Endothelial cell of umbilical vein (primary cell): ENCODE data around the gene CERK. TPM values are rescaled to one million over a fixed set of nuclear protein-coding genes. Genes with fewer than 3 reads are reported as not detected.

Source experiments
- BruUV-seq: library from RNA; stranded (reverse); fragments of 400-500 nt; replicated peaks from 2 replicates; lab custom pipeline; 2021; lab: Mats Ljungman, UMichigan
- CTCF ChIA-PET: fragments of 300-600, 350-600 bp; sonication (Branson Sonifier 250); formaldehyde crosslinking; loops from one replicate; lab custom pipeline; 2021; ENCODE audit warnings: antibody characterized with exemption, inconsistent platforms; lab: Charles Lee
- POLR2A ChIA-PET: fragments of 300-600, 350-600 bp; sonication (Branson Sonifier 250); formaldehyde crosslinking; loops from one replicate; lab custom pipeline; 2021; ENCODE audit warnings: antibody characterized with exemption, inconsistent platforms; lab: Charles Lee
- DNase-seq: peaks from one replicate; pipeline ENCODE4 v3.0.0-alpha.2; 2011; ENCODE audit warnings: low read depth, low spot score
- FAIRE-seq: peaks from 2 replicates; lab custom pipeline; 2011; peaks lifted over from hg19 to GRCh38; lab: Jason Lieb, UNC
- H2AFZ ChIP-seq: 2 replicates; pipeline ENCODE4 v1.6.0; 2012; ENCODE audit warnings: low read depth, low read length, control low read depth, inconsistent platforms
- H3K27ac ChIP-seq: 2 replicates; pipeline ENCODE4 v1.5.1; 2011; ENCODE audit warnings: low read depth, mild to moderate bottlenecking, control low read depth, low read length, moderate library complexity; ENCODE audit not compliant: insufficient read depth
- H3K27me3 ChIP-seq, 2 experiments: 2 replicates each; pipeline versions ENCODE4 v1.6.0 to v1.6.1; 2011; ENCODE audit warnings: low read length in 2 of 2, mixed read lengths in 1 of 2; ENCODE audit not compliant: control insufficient read depth in 2 of 2, insufficient read depth in 2 of 2
- H3K36me3 ChIP-seq, 2 experiments: 2 replicates in 1 of 2; 3 replicates in 1 of 2; pipeline ENCODE4 v1.5.1; 2011; ENCODE audit warnings: low read length in 2 of 2, mild to moderate bottlenecking in 1 of 2, moderate library complexity in 1 of 2; ENCODE audit not compliant: control insufficient read depth in 2 of 2, insufficient read depth in 2 of 2; ENCODE audit errors: extremely low read depth in 1 of 2
- H3K4me1 ChIP-seq: 3 replicates; pipeline ENCODE4 v1.5.1; 2011; ENCODE audit warnings: mild to moderate bottlenecking, low read length; ENCODE audit not compliant: control insufficient read depth, insufficient read depth; ENCODE audit errors: extremely low read depth
- H3K4me2 ChIP-seq: 2 replicates; pipeline ENCODE4 v1.6.1; 2011; ENCODE audit warnings: low read length, control low read depth, mixed read lengths; ENCODE audit not compliant: insufficient read depth
- H3K4me3 ChIP-seq, 3 experiments: fragments of 200-600 bp in 1 of 3; sonication (generic), shearing (Covaris generic) in 1 of 3; replicated peaks in 1 of 3; 2 replicates each; pipeline ENCODE4 v1.5.1; 2011 to 2016; ENCODE audit warnings: control low read depth in 3 of 3, low read length in 3 of 3, mild to moderate bottlenecking in 2 of 3, inconsistent platforms in 1 of 3, low read depth in 1 of 3, moderate library complexity in 1 of 3; ENCODE audit not compliant: insufficient read depth in 1 of 3
- H3K79me2 ChIP-seq: 2 replicates; pipeline ENCODE4 v1.6.0; 2012; ENCODE audit warnings: low read length, inconsistent platforms; ENCODE audit not compliant: control insufficient read depth, insufficient read depth
- H3K9ac ChIP-seq: replicated peaks from 2 replicates; pipeline ENCODE3; 2011; ENCODE audit warnings: low read length, control low read depth; ENCODE audit not compliant: insufficient read depth; ENCODE audit errors: extremely low read depth
- H3K9me1 ChIP-seq: replicated peaks from 3 replicates; pipeline ENCODE4 v1.6.0; 2011; ENCODE audit warnings: mild to moderate bottlenecking, low read length; ENCODE audit not compliant: control insufficient read depth, insufficient read depth; ENCODE audit errors: extremely low read depth
- H3K9me3 ChIP-seq: replicated peaks from 2 replicates; pipeline ENCODE4 v1.5.1; 2012; ENCODE audit warnings: low read length, inconsistent platforms; ENCODE audit not compliant: control insufficient read depth, insufficient read depth
- H4K20me1 ChIP-seq: replicated peaks from 2 replicates; pipeline ENCODE3; 2011; ENCODE audit warnings: mild to moderate bottlenecking, low read length; ENCODE audit not compliant: control insufficient read depth, insufficient read depth; ENCODE audit errors: extremely low read depth
- EZH2 ChIP-seq: IDR thresholded peaks from 2 replicates; pipeline ENCODE4 v1.6.1; 2012; ENCODE audit warnings: borderline replicate concordance, low read depth, mild to moderate bottlenecking, moderate library complexity, low read length, inconsistent platforms; ENCODE audit not compliant: severe bottlenecking
- FOS ChIP-seq: IDR thresholded peaks from 2 replicates; pipeline ENCODE4 v1.6.1; 2011; ENCODE audit warnings: mild to moderate bottlenecking, low read length, moderate library complexity, borderline replicate concordance; ENCODE audit not compliant: insufficient read depth
- GATA2 ChIP-seq: IDR thresholded peaks from 2 replicates; pipeline ENCODE4 v1.7.0; 2011; ENCODE audit warnings: low read depth, mild to moderate bottlenecking, moderate library complexity, mixed read lengths, low read length; ENCODE audit not compliant: insufficient read length, insufficient read depth
- JUN ChIP-seq: IDR thresholded peaks from 2 replicates; pipeline ENCODE4 v1.6.1; 2011; ENCODE audit warnings: borderline replicate concordance, low read depth; ENCODE audit not compliant: insufficient read length, insufficient read depth
- MYC ChIP-seq: IDR thresholded peaks from one replicate; pipeline ENCODE4 v1.6.1; 2011; ENCODE audit warnings: mild to moderate bottlenecking, low read depth, low read length
- POLR2A ChIP-seq: IDR thresholded peaks from 2 replicates; pipeline ENCODE4 v1.6.1; 2012; ENCODE audit warnings: low read depth, mild to moderate bottlenecking, control low read depth, low read length
- POLR2AphosphoS5 ChIP-seq: IDR thresholded peaks from 2 replicates; pipeline ENCODE4 v1.6.1; 2012; ENCODE audit warnings: low read depth, mild to moderate bottlenecking, control low read depth, low read length, moderate library complexity; ENCODE audit not compliant: insufficient read depth
- dilution Hi-C: fragments of 300-500 bp; cut with MboI; formaldehyde crosslinking; loops from one replicate; pipeline ENCODE4 v1.15.0; 2019; ENCODE audit warnings: low sequenced_read_pairs; ENCODE audit not compliant: extremely low pct_ligation_motif_present
- intact Hi-C: fragments of 100-400 bp; cut with micrococcal nuclease; formaldehyde crosslinking; loops from one replicate; pipeline ENCODE4 v1.10.0; 2022
- polyA plus RNA-seq, 4 experiments: library from polyadenylated mRNA; depleted of rRNA in 3 of 4; stranded (reverse) in 3 of 4; unstranded in 1 of 4; fragments of >200 nt; gene quantifications; 2 replicates each; pipeline versions ENCODE4 v1.2.1 to v1.2.3, GENCODE V29; 2011 to 2012; ENCODE audit warnings: missing spikeins in 1 of 4
- total RNA-seq: library from RNA; stranded (reverse); gene quantifications from 2 replicates; pipeline ENCODE4 v1.2.3, GENCODE V29; 2021
- TF ChIP-seq, protein P1 (sequence below), 2 donors: IDR thresholded peaks; 1 replicate in 1 of 2; 2 replicates in 1 of 2; pipeline ENCODE4 v1.5.1; 2011; ENCODE audit warnings: low read length in 2 of 2, mild to moderate bottlenecking in 2 of 2, moderate library complexity in 2 of 2, control low read depth in 1 of 2, inconsistent platforms in 1 of 2, low read depth in 1 of 2; ENCODE audit not compliant: insufficient read depth in 1 of 2; ENCODE audit errors: extremely low read depth in 1 of 2
- TF ChIP-seq, protein P2 (sequence below): IDR thresholded peaks from 2 replicates; pipeline ENCODE4 v1.6.1; 2011; ENCODE audit not compliant: insufficient read depth, insufficient read length

CERK gene
- total and polyA plus RNA-seq, 2 donors (not counting 3 experiments of a cell fraction or from before 2014, with no cell fraction given): 61.1 to 88.0 TPM

DNA sequence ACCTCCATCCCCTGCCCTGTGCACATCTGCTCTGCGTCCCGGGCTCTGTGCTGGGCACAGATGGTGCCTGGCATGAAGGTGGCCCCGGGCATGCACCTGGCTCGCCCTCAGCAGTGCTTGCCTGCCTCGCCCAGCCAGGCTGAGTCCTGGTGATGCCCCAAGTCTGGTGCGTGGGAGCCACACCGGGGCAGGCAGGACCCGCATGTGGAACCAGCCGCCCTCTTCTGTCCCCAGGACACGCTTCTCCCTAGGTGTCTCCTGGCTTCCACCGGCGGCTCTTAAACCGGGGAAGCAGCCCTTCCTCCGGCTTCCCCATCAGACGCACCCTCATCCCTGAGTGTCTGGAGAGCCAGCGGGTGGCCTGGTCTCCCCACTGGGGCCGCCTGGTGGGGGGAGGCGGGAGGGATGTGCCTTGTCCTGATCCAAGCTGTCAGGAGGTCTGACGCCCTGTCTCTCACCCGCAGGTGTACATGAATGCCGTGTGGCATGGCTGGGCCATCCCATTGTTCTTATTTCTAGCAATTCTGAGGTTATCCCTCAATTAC lies 72.8 kb downstream of the CERK start:
- Histone ChIP-seq H3K9me3 (no peaks in the 10 kb centered on the region), H3K79me2 (no peaks in the 10 kb centered on the region), H2AFZ (no peak overlapping the region), H3K36me3 (peaks cover 0 to 4% of the 10 kb centered on the region in 2 experiments), H3K9me1 (no peaks in the 10 kb centered on the region), H3K9ac (no peak overlapping the region), H3K27me3 (no peaks in the 10 kb centered on the region), H3K4me1 (no peaks in the 10 kb centered on the region), H3K4me2 (no peak overlapping the region), H4K20me1 (no peaks in the 10 kb centered on the region), H3K27ac (no peak overlapping the region), H3K4me3 (no peak overlapping the region)
- ChIA-PET CTCF (no interaction called here), POLR2A (no interaction called here)
- intact Hi-C loops (no loop called here), dilution Hi-C loops (no loop called here)
- FAIRE-seq (no peak), DNase-seq (no peak)
- TF ChIP-seq EZH2: no peak
- TF ChIP-seq, protein P1, sequence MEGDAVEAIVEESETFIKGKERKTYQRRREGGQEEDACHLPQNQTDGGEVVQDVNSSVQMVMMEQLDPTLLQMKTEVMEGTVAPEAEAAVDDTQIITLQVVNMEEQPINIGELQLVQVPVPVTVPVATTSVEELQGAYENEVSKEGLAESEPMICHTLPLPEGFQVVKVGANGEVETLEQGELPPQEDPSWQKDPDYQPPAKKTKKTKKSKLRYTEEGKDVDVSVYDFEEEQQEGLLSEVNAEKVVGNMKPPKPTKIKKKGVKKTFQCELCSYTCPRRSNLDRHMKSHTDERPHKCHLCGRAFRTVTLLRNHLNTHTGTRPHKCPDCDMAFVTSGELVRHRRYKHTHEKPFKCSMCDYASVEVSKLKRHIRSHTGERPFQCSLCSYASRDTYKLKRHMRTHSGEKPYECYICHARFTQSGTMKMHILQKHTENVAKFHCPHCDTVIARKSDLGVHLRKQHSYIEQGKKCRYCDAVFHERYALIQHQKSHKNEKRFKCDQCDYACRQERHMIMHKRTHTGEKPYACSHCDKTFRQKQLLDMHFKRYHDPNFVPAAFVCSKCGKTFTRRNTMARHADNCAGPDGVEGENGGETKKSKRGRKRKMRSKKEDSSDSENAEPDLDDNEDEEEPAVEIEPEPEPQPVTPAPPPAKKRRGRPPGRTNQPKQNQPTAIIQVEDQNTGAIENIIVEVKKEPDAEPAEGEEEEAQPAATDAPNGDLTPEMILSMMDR (IDR thresholded peaks at IDR 0.05; ENCODE audit: extremely low read depth in 1 of 2, insufficient read depth in 1 of 2, low read depth in 1 of 2, low read length in 2 of 2): no peak
- TF ChIP-seq, protein P2, sequence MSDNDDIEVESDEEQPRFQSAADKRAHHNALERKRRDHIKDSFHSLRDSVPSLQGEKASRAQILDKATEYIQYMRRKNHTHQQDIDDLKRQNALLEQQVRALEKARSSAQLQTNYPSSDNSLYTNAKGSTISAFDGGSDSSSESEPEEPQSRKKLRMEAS: no peak
- no peak for TF ChIP-seq JUN
- no peak for TF ChIP-seq MYC
- TF ChIP-seq POLR2A: no peak
- no peak for TF ChIP-seq POLR2AphosphoS5
- no peak for TF ChIP-seq FOS
- no peak for TF ChIP-seq GATA2
- no TSS peak for BruUV-seq
